Measurements from ENCODE around the gene GPC6. TPM values are rescaled to one million over a fixed set of nuclear protein-coding genes. Genes with fewer than 3 reads are reported as not detected.

The GPC6 gene
- total and polyA plus RNA-seq, 12 donors = 0.15 to 5.4 (median 2.5) TPM

DNA sequence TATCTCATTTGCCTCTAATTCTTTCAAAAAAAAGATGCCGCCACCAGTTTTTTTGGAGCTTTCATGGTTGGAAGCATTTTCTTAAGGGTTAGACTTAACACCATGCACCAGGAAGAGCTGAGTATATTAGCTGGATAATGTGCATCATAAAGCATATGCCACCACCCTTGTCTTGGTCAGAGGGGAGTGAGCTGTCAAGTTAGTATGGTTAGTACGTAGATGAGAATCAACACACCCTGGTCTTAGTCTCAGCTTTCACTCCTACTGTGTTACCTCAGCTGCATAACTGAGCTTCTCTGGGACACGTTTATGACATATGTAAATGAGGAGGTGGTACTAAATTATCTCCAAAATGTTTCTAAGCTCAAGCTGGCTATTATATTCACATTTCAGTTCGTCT, 837.2 kb downstream of the GPC6 start:
- TF ChIP-seq, protein P1, sequence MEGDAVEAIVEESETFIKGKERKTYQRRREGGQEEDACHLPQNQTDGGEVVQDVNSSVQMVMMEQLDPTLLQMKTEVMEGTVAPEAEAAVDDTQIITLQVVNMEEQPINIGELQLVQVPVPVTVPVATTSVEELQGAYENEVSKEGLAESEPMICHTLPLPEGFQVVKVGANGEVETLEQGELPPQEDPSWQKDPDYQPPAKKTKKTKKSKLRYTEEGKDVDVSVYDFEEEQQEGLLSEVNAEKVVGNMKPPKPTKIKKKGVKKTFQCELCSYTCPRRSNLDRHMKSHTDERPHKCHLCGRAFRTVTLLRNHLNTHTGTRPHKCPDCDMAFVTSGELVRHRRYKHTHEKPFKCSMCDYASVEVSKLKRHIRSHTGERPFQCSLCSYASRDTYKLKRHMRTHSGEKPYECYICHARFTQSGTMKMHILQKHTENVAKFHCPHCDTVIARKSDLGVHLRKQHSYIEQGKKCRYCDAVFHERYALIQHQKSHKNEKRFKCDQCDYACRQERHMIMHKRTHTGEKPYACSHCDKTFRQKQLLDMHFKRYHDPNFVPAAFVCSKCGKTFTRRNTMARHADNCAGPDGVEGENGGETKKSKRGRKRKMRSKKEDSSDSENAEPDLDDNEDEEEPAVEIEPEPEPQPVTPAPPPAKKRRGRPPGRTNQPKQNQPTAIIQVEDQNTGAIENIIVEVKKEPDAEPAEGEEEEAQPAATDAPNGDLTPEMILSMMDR (IDR thresholded peaks at IDR 0.05) = no peak
- H3K4me3 ChIP-seq = no peak overlapping the region
- H3K27ac ChIP-seq = no peak overlapping the region
- DNase-seq (no peak), ATAC-seq (no peak)
- H3K36me3 ChIP-seq = no peaks in the 10 kb centered on the region
- intact Hi-C loops (cut with DNase I) = no loop called here
- H3K9me3 ChIP-seq = no peaks in the 10 kb centered on the region
- WGBS, 2 donors = 78 to 80% methylated on average over 4 of the region's 4 CpGs
- no peaks in the 10 kb centered on the region for H3K27me3 ChIP-seq
- no peaks in the 10 kb centered on the region for H3K4me1 ChIP-seq

DNA sequence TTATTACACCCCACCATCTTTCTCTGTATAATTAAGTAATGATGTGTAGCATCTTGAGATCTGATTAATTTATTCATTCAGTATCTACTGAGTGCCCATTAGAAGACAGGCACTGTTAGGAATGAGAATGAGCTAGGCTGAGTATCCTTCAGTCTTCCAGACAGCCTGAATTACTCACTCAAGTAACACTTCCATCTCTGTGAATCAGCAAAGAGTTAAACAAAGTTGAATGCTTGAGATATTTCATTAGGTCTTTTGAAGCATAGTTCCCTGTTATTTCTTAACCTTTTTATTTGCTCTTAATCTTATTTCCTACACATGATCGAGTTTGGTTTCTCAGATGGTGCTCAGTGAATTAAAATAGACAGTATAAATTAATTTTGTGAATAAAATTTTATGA, 839.1 kb downstream of the GPC6 start:
- WGBS, 2 donors = 76 to 79% methylated on average over 1 of the region's 1 CpG
- DNase-seq (no peak), ATAC-seq (no peak)
- no peaks in the 10 kb centered on the region for H3K9me3 ChIP-seq
- H3K27me3 ChIP-seq = no peaks in the 10 kb centered on the region
- H3K27ac ChIP-seq = no peak overlapping the region
- intact Hi-C loops (cut with DNase I) = no loop called here
- TF ChIP-seq, protein P1 (IDR thresholded peaks at IDR 0.05) = no peak
- no peaks in the 10 kb centered on the region for H3K4me1 ChIP-seq
- H3K36me3 ChIP-seq = no peaks in the 10 kb centered on the region
- H3K4me3 ChIP-seq = no peak overlapping the region

GRCh38 chr13:94073007-94073744, 846.6 kb downstream of the GPC6 start:
- TF ChIP-seq, protein P1 (IDR thresholded peaks at IDR 0.05) = no peak
- no peak for DNase-seq
- 53 to 58% methylated on average over 4 of the region's 4 CpGs for WGBS, 2 donors
- no peak overlapping the region for H3K27ac ChIP-seq
- intact Hi-C loops (cut with DNase I) = no loop called here
- no peaks in the 10 kb centered on the region for H3K4me1 ChIP-seq
- H3K27me3 ChIP-seq = no peaks in the 10 kb centered on the region
- no peak for ATAC-seq
- no peaks in the 10 kb centered on the region for H3K36me3 ChIP-seq
- peaks cover 0 to 21% (median 0%) of the 10 kb centered on the region in 11 donors for H3K9me3 ChIP-seq
- no peak overlapping the region for H3K4me3 ChIP-seq

- intact Hi-C loops (cut with DNase I) = no loop called here
- ATAC-seq = no peak
- TF ChIP-seq, protein P1 (IDR thresholded peaks at IDR 0.05) = no peak
- H3K9me3 ChIP-seq = peaks cover 0 to 25% (median 0%) of the 10 kb centered on the region in 11 donors
- no peak overlapping the region for H3K27ac ChIP-seq
- DNase-seq = no peak
- no peak overlapping the region for H3K4me3 ChIP-seq
- no peaks in the 10 kb centered on the region for H3K27me3 ChIP-seq
- no peaks in the 10 kb centered on the region for H3K36me3 ChIP-seq
- H3K4me1 ChIP-seq = no peaks in the 10 kb centered on the region
Measured at GRCh38 chr13:94079876-94080275, 853.3 kb downstream of the GPC6 start.

Data from heart right ventricle (tissue), 16 donors.